Activated naive CD4-positive, alpha-beta T cell treated with anti-CD3 and anti-CD28 coated beads, Interleukin-2, amount 10 ng/mL, durations not matched to agents 7 days and 5 days (primary cell): ENCODE data around the gene STYXL1.
A peak's percentile ranks its signal among the peaks of the same experiment; 100 is the strongest.

Experiments
- CTCF ChIA-PET: fragments of 350-600 bp; sonication (Branson Sonifier 250); formaldehyde crosslinking; loops from one replicate; lab custom pipeline; 2021; ENCODE audit warnings: antibody characterized with exemption; lab: Charles Lee
- DNase-seq: peaks from one replicate; pipeline ENCODE4 v3.0.0-alpha.2; 2020
- H3K27ac Mint-ChIP-seq: one replicate; pipeline ENCODE4 v1.8.0; 2021; ENCODE audit warnings: mild to moderate bottlenecking, moderate library complexity, mixed read lengths
- H3K27me3 Mint-ChIP-seq: one replicate; pipeline ENCODE4 v1.8.0; 2021; ENCODE audit warnings: mild to moderate bottlenecking, mixed read lengths
- H3K36me3 Mint-ChIP-seq: one replicate; pipeline ENCODE4 v1.8.0; 2021; ENCODE audit warnings: mixed read lengths
- H3K4me1 Mint-ChIP-seq: one replicate; pipeline ENCODE4 v1.8.0; 2021; ENCODE audit warnings: mixed read lengths
- H3K4me3 Mint-ChIP-seq: one replicate; pipeline ENCODE4 v1.8.0; 2021; ENCODE audit warnings: mild to moderate bottlenecking, moderate library complexity, mixed read lengths
- H3K9me3 Mint-ChIP-seq: one replicate; pipeline ENCODE4 v1.8.0; 2021; ENCODE audit warnings: mixed read lengths

Gene STYXL1

DNA sequence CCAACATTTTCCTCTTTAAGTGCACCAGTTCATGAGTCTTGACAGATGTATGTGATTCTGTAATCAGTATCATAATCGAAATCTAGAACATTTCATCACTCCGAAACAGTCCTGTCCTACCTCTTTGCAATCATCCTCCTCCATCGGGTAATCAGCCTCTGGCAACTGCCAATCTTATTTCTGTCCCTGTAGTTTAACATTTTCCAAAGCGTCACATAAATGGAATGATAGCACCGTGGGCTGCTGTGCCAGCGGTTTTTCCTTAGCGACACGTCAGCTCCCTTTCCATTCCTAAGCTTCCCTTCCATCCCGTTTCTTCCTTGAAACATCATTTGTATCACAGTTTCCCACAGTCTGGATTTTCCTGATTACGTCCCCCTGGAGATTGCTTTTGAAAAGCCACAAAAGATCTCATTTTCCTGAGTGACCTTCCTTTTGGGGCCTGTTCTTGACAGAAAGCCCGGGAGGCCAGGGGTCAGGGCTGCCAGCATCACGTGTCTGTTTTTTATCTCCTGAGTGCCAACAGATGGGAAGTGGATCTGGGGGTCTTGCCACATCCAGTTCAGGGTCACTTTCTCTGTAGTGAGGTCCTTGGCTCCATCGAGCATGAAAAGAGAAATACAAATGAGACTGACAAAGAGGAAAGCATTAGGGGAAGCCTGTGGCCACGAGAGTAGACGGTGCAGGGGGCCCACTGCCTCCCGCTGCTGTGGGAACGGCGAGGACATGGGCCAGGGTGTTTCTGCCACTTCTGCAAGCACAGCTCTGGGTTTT, 85.0 kb downstream of the STYXL1 start:
- Mint-ChIP-seq H3K9me3 (no peaks in the 10 kb centered on the region), H3K4me1 (no peaks in the 10 kb centered on the region), H3K27me3 (no peaks in the 10 kb centered on the region), H3K27ac (no peak overlapping the region), H3K36me3 (no peaks in the 10 kb centered on the region), H3K4me3 (no peak overlapping the region)
- DNase-seq = no peak
- CTCF ChIA-PET = no interaction called here

DNA sequence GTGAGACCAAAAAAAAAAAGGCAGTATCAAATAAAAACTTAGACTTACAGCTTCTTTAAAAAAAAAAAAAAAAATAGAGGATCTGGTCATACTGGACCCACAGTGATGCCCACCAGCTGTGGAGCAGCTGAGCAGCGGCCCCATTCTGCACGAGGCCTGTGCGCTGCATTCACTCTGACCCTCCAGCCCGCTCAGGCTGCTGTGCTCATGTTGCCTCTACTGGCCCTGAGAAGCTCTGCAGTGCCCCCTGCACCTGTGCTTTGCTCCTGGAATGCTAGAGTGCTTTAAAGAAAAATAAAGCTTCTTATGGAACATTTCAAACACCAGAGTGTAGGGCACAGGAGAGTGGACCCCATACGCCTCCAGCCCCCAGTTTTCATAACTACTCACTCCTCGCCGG, 86.6 kb downstream of the STYXL1 start:
- CTCF ChIA-PET = no interaction called here
- no peak for DNase-seq
- Mint-ChIP-seq H3K27me3 (no peaks in the 10 kb centered on the region), H3K36me3 (no peaks in the 10 kb centered on the region), H3K9me3 (no peaks in the 10 kb centered on the region), H3K4me3 (no peak overlapping the region), H3K27ac (no peak overlapping the region), H3K4me1 (no peaks in the 10 kb centered on the region)

DNA sequence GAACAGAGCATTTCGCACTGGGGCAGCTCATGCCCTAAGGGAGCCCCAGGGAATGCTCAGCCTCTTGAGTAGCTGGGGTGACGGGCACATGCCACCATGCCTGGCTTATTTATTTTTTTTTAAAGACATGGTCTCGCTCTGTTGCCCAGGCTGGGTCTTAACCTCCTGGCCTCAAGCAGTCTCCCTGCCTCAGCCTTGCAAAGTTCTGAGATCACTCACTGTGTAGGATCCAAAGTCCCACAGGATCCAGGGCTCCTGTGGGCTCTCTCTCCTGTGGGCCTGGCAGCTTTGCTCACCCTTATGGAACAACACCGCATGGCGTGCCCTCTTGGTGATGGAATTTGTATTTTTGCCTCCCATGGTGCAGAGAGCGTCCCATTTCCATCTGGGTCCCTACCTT, 87.4 kb downstream of the STYXL1 start:
- H3K27me3 Mint-ChIP-seq = no peaks in the 10 kb centered on the region
- no peak overlapping the region for H3K4me3 Mint-ChIP-seq
- no peak overlapping the region for H3K27ac Mint-ChIP-seq
- no peaks in the 10 kb centered on the region for H3K9me3 Mint-ChIP-seq
- DNase-seq = no peak
- CTCF ChIA-PET = no interaction called here
- H3K4me1 Mint-ChIP-seq = no peaks in the 10 kb centered on the region
- peaks cover 2% of the 10 kb centered on the region for H3K36me3 Mint-ChIP-seq

DNA sequence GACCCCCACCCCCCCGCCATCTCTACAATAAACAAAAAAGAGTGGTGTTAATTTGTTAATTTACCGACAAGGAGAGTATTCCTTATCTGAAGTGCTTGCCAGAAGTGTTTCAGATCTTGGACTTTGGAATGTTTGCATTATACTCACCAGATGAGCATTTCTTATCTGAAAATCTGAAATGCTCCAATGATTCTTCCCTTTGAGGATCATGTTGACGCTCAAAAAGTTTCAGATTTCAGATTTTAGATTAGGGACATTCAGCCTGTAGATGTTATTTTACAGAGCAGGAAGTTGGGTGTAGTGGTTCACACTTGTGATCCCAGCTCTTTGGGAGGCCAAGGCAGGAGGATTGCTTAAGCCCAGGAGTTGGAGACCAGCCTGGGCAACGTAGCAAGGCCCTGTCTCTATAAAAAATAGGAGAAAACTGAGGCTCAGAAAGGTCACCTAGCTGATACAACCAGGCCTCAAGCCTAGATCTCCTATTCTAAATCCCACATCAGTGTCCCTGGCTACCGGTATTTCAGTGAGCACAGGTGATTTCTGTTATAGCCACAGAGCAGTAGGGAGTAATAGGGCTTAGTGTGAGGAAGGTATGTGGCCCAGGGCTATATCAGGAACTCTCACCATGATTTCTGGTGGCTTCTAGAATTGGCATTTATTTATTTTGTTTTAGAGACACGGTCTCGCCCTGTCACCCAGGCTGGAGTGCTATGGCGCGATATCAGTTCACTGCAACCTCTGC, 88.8 kb downstream of the STYXL1 start:
- DNase-seq = no peak
- CTCF ChIA-PET = no interaction called here
- Mint-ChIP-seq H3K27me3 (no peaks in the 10 kb centered on the region), H3K27ac (no peak overlapping the region), H3K9me3 (no peaks in the 10 kb centered on the region), H3K4me3 (no peak overlapping the region), H3K36me3 (peaks cover 4% of the 10 kb centered on the region), H3K4me1 (no peaks in the 10 kb centered on the region)

DNA sequence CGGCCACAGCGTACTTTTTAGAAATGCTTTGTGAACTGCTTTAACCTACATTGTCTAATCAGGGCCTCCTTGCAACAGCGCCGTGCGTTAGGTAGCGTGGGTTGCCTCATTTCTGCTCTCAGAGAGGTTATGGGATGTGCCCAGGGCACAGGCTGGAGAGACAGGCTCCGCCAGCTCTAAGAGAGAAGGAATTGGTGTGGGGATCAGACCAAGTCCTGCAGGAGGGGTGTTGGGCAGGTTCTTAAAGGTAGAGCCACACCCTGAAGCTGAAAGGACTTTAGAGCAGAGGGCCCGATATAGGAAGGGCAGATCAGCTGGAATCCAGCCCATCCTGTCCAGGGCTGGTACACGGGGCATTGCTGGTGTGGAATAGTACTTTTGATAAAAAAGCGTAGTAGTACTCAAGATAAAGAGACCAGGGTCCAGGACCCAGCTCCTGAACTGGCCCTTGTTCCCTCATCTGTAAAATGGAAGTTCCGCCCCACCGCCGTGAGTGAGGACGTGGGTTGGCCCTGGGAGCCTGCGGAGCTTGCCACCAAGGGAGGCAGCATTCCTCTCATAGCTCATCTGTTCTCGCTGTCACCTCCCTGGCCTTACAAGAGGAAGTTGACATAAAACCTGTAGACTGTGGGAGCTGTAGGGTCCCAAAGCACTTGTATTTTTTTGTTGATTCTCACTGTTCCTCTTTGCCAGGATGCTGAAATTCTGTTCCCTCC, 90.6 kb downstream of the STYXL1 start:
- Mint-ChIP-seq H3K36me3 (peaks cover 6% of the 10 kb centered on the region), H3K27ac (no peak overlapping the region), H3K9me3 (no peaks in the 10 kb centered on the region), H3K27me3 (no peaks in the 10 kb centered on the region), H3K4me3 (no peak overlapping the region), H3K4me1 (no peaks in the 10 kb centered on the region)
- no peak for DNase-seq
- CTCF ChIA-PET = interaction anchor here (0.6 kb wide), 1 partner anchor 220 kb away, joined by 4 read pairs; no protein-coding TSS in a partner anchor

DNA sequence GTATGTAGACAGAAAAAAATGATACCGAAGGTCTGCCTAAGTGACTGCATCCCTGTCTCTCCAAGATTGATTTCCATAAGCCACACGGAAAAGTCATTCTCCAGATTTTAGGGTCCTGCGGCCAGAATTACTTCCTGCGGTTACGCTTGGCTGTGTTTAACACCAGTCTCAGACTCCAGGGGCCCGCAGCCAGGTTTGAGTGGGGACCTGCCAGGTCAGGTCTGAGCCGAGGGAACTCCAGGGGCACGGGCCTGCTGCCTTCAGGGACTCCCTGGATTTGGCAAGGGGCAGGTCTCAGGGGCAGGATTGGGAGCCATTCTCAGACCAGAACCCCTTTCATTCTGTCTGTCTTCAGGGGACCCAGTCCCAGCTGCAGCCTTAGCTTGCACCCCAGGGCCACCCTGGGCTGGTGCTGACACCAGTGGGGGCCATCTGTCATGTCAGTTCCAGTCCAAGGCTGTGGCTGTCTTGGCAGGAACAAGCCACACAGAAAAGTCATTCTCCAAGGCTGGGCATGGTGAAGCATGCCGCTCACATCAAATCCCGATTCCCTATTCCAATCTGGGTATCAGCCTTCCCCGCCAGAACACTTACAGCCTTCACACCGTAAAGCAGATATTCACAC, 92.4 kb downstream of the STYXL1 start:
- Mint-ChIP-seq H3K27ac (no peak overlapping the region), H3K4me3 (no peak overlapping the region), H3K27me3 (no peaks in the 10 kb centered on the region), H3K9me3 (no peaks in the 10 kb centered on the region), H3K4me1 (no peaks in the 10 kb centered on the region), H3K36me3 (peaks cover 6% of the 10 kb centered on the region)
- no peak for DNase-seq
- CTCF ChIA-PET = no interaction called here

DNA sequence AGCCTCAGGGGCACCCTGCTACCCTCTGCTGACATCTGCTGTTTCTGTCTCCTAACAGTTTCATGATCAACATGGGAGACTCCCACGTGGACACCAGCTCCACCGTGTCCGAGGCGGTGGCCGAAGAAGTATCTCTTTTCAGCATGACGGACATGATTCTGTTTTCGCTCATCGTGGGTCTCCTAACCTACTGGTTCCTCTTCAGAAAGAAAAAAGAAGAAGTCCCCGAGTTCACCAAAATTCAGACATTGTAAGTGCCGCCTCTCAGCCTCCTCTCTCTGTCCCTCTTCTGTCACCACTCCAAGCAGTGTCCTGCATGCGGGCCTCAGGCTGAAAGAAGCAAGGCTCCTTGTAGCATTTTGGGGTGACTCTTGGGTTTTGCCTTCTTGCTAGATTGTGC, 93.9 kb downstream of the STYXL1 start:
- H3K4me1 Mint-ChIP-seq = no peaks in the 10 kb centered on the region
- H3K4me3 Mint-ChIP-seq = no peak overlapping the region
- H3K27me3 Mint-ChIP-seq = no peaks in the 10 kb centered on the region
- no peak overlapping the region for H3K27ac Mint-ChIP-seq
- H3K9me3 Mint-ChIP-seq = no peaks in the 10 kb centered on the region
- H3K36me3 Mint-ChIP-seq = peaks cover 6% of the 10 kb centered on the region
- CTCF ChIA-PET = no interaction called here
- no peak for DNase-seq

DNA sequence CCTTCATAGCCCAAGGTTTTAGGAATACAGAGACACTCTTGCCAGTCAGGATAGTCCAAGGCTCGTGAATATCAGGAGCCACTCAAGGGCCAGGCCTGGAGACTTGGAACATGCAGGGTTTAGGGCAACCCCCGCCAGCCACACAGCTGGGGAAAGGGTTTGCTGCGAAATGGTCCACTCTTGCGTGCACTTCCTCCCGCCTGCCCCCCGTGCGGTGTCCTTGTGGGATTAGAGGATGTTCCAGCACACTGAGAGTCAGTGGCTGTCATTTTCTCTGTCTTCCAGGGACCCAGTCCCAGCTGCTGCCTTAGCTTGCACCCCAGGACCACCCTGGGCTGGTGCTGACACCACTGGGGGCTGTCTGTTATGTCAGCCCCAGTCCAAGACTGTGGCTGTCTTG, 94.4 kb downstream of the STYXL1 start:
- H3K4me3 Mint-ChIP-seq = no peak overlapping the region
- CTCF ChIA-PET = no interaction called here
- H3K27me3 Mint-ChIP-seq = no peaks in the 10 kb centered on the region
- H3K27ac Mint-ChIP-seq = no peak overlapping the region
- peaks cover 6% of the 10 kb centered on the region for H3K36me3 Mint-ChIP-seq
- no peaks in the 10 kb centered on the region for H3K9me3 Mint-ChIP-seq
- no peak for DNase-seq
- no peaks in the 10 kb centered on the region for H3K4me1 Mint-ChIP-seq

DNA sequence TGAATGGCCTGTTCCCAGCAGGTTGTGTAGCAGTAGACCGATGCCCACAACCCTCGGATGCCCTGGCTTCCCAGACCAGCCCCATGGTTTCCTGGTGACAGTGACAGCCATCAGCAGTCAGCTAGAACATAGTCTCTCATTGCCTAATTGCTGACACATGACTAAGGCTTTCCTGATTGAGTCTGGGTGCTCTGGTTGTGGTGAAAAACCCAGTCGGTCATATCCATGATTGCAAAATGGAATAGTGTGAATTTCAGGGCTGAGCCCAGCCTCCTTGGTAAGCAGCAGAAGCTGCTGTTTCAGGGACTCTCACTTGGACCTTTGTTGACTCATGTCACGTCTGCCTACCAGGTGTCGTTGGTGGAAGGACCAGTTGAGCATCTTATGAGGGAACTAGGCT, 96.3 kb downstream of the STYXL1 start:
- CTCF ChIA-PET = no interaction called here
- Mint-ChIP-seq H3K9me3 (no peaks in the 10 kb centered on the region), H3K27ac (no peak overlapping the region), H3K4me1 (no peaks in the 10 kb centered on the region), H3K4me3 (no peak overlapping the region), H3K36me3 (peaks cover 6% of the 10 kb centered on the region), H3K27me3 (no peaks in the 10 kb centered on the region)
- no peak for DNase-seq

DNA sequence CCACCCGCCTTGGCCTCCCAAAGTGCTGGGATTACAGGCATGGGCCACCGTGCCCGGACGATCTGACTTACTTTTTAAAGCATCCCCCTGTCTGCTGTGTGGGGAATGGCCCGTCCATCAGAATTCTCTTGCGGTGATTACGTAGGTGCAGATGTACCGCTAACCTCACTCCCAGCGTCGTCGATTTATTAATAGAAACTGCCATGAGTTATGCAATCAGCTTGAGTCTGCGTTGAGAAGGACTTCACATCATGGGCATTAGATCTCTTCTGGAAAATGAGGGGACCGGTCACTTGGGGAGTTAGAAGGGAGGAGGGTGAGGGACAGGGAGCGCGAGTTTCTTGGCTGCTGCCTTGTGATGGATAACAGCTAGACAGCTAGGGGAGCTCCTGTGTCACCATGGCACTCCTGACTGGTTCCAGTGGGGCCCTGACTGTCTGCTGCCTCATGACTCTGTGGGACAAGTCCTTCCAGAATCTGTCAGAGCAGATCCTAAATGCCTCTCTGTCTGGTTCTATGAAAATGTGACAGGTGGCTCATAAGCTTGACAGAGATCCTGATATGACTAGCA, 97.6 kb downstream of the STYXL1 start:
- H3K4me3 Mint-ChIP-seq = no peak overlapping the region
- CTCF ChIA-PET = no interaction called here
- H3K9me3 Mint-ChIP-seq = no peaks in the 10 kb centered on the region
- no peaks in the 10 kb centered on the region for H3K4me1 Mint-ChIP-seq
- H3K27ac Mint-ChIP-seq = peak overlapping the region; percentile 25
- peaks cover 3% of the 10 kb centered on the region for H3K36me3 Mint-ChIP-seq
- no peaks in the 10 kb centered on the region for H3K27me3 Mint-ChIP-seq
- DNase-seq = no peak

DNA sequence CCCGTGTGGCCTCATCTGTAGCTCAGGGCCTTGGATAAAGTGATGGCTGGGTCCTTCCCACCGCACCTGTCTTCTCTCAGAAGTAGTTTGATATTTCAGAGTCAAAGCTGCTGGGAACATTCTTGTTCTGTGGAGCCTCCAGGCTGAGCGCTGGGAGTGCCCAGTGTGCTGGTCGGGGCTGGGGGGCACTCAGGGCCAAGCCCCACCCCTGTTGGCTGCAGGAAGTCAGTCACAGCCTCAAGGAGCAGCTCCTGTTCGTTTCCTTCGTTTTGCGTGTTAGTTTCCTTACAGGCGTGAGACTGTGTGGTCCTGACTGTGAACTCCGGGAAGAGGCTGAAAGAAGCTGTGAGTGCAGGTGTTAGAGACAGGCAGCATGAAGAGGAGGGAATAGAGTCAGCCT, 99.6 kb downstream of the STYXL1 start:
- H3K27ac Mint-ChIP-seq = peak overlapping the region; percentile 13
- H3K27me3 Mint-ChIP-seq = no peaks in the 10 kb centered on the region
- no peaks in the 10 kb centered on the region for H3K36me3 Mint-ChIP-seq
- no peaks in the 10 kb centered on the region for H3K9me3 Mint-ChIP-seq
- CTCF ChIA-PET = no interaction called here
- H3K4me3 Mint-ChIP-seq = no peak overlapping the region
- no peaks in the 10 kb centered on the region for H3K4me1 Mint-ChIP-seq
- no peak for DNase-seq
